Measurements from ENCODE around the gene SUMO3. TPM values are rescaled to one million over a fixed set of nuclear protein-coding genes. Genes with fewer than 3 reads are reported as not detected.

Gene SUMO3
- total and polyA plus RNA-seq, 2 of the 13 experiments (the other 11 are each of a cell fraction or from before 2014, with no cell fraction given): 51.4 to 92.4 TPM

- peaks cover 12 to 46% of the 10 kb centered on the region in 2 experiments for H3K36me3 ChIP-seq (replicated peaks in 1 of 2; ENCODE audit: control insufficient read depth in 1 of 2, insufficient read depth in 2 of 2, low read length in 2 of 2)
- CTCF ChIA-PET (ENCODE audit: low intra/inter-chr PET ratio, low total read pairs): no interaction called here
These were observed 37.7 kb downstream of the SUMO3 start for GRCh38 chr21:44780137-44780502.

GRCh38 chr21:44779417-44780136 lies 38.3 kb downstream of the SUMO3 start:
- ChIA-PET CTCF (ENCODE audit: low intra/inter-chr PET ratio, low total read pairs) (no interaction called here), POLR2A (no interaction called here)
- 90% methylated on average over 9 of the region's 17 CpGs for WGBS (ENCODE audit: low lambda C conversion rate)
- FAIRE-seq (no peak), DNase-seq (ENCODE audit: low spot score) (no peak), ATAC-seq (no peak)
- in situ Hi-C loops (cut with HindIII; ENCODE audit: extremely low pct_ligation_motif_present, low pct_unique_long_range_greater_than_20kb): no loop called here
- Histone ChIP-seq H3K79me2 (ENCODE audit: insufficient read depth, low read length) (peaks cover 21% of the 10 kb centered on the region), H3K9ac (ENCODE audit: insufficient read depth, low read depth, low read length) (no peak overlapping the region), H3K4me3 (replicated peaks in 1 of 3; ENCODE audit: insufficient read depth in 1 of 3, low read depth in 2 of 3, low read length in 3 of 3) (no peak overlapping the region), H3K36me3 (replicated peaks in 1 of 2; ENCODE audit: control insufficient read depth in 1 of 2, insufficient read depth in 2 of 2, low read length in 2 of 2) (peaks cover 11 to 46% of the 10 kb centered on the region in 2 experiments), H2AFZ (ENCODE audit: low read length) (no peak overlapping the region), H3K9me3 (ENCODE audit: low read length) (no peaks in the 10 kb centered on the region), H3K4me1 (ENCODE audit: insufficient read depth, low read length) (peaks cover 29% of the 10 kb centered on the region), H3K27me3 (ENCODE audit: control insufficient read depth in 1 of 2, insufficient read depth in 2 of 2, low read length in 2 of 2) (no peaks in the 10 kb centered on the region), H4K20me1 (ENCODE audit: insufficient read depth, low read length) (no peaks in the 10 kb centered on the region; the same call in 1 of the 2 replicates), H3K27ac (ENCODE audit: extremely low read length, insufficient read depth, low read length) (no peak overlapping the region), H3K4me2 (ENCODE audit: low read depth, low read length) (no peak overlapping the region)
- no peak for TF ChIP-seq PRDM4 (CRISPR knock-in tag; IDR thresholded peaks at IDR 0.05; ENCODE audit: borderline replicate concordance)
- peak; percentile 38 for TF ChIP-seq AGO2 (optimal IDR thresholded peaks at IDR 0.05; ENCODE audit: low read depth, low read length)
- BruUV-seq (replicated peaks): no TSS peak
- intact Hi-C loops (cut with micrococcal nuclease; ENCODE audit: unreplicated experiment): no loop called here

More at GRCh38 chr21:44780137-44780502, 37.7 kb downstream of the SUMO3 start:
- Histone ChIP-seq H3K9ac (ENCODE audit: insufficient read depth, low read depth, low read length) (no peak overlapping the region), H4K20me1 (ENCODE audit: insufficient read depth, low read length) (no peaks in the 10 kb centered on the region; the same call in 1 of the 2 replicates), H3K4me3 (replicated peaks in 1 of 3; ENCODE audit: insufficient read depth in 1 of 3, low read depth in 2 of 3, low read length in 3 of 3) (no peak overlapping the region), H3K79me2 (ENCODE audit: insufficient read depth, low read length) (peaks cover 21% of the 10 kb centered on the region), H3K27me3 (ENCODE audit: control insufficient read depth in 1 of 2, insufficient read depth in 2 of 2, low read length in 2 of 2) (no peaks in the 10 kb centered on the region), H3K9me3 (ENCODE audit: low read length) (no peaks in the 10 kb centered on the region), H2AFZ (ENCODE audit: low read length) (no peak overlapping the region), H3K4me2 (ENCODE audit: low read depth, low read length) (no peak overlapping the region), H3K4me1 (ENCODE audit: insufficient read depth, low read length) (peaks cover 29% of the 10 kb centered on the region), H3K27ac (ENCODE audit: extremely low read length, insufficient read depth, low read length) (no peak overlapping the region)
- POLR2A ChIA-PET: no interaction called here
- DNase-seq (ENCODE audit: low spot score) (no peak), FAIRE-seq (no peak), ATAC-seq (no peak)
- 97% methylated on average over 7 of the region's 7 CpGs for WGBS (ENCODE audit: low lambda C conversion rate)
- intact Hi-C loops (cut with micrococcal nuclease; ENCODE audit: unreplicated experiment): no loop called here
- TF ChIP-seq, protein P1, sequence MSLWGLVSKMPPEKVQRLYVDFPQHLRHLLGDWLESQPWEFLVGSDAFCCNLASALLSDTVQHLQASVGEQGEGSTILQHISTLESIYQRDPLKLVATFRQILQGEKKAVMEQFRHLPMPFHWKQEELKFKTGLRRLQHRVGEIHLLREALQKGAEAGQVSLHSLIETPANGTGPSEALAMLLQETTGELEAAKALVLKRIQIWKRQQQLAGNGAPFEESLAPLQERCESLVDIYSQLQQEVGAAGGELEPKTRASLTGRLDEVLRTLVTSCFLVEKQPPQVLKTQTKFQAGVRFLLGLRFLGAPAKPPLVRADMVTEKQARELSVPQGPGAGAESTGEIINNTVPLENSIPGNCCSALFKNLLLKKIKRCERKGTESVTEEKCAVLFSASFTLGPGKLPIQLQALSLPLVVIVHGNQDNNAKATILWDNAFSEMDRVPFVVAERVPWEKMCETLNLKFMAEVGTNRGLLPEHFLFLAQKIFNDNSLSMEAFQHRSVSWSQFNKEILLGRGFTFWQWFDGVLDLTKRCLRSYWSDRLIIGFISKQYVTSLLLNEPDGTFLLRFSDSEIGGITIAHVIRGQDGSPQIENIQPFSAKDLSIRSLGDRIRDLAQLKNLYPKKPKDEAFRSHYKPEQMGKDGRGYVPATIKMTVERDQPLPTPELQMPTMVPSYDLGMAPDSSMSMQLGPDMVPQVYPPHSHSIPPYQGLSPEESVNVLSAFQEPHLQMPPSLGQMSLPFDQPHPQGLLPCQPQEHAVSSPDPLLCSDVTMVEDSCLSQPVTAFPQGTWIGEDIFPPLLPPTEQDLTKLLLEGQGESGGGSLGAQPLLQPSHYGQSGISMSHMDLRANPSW (CRISPR knock-in tag; IDR thresholded peaks at IDR 0.05; ENCODE audit: borderline replicate concordance): no peak
- in situ Hi-C loops (cut with HindIII; ENCODE audit: extremely low pct_ligation_motif_present, low pct_unique_long_range_greater_than_20kb): no loop called here
- BruUV-seq (replicated peaks): no TSS peak
